ENCODE measurements around the gene ZNF391.

DNA sequence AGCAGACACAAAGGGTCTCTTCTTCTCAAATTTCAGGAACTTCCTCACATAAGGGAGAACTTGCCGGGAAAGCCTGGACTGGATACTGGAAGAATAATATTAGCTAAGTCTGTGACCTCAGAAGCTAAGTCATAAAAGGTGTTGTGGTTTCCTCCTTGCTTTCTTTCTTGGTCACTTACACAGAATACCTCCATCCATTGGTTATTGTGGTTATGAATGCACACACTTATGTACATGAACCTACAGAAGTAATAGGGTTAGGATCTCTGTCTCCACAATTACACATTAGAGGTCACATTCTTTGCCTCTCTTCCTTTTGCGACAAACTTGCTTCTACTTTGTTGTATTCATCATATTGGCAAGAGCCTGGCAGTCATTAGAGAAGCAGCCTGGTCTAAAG lies 40.4 kb downstream of the ZNF391 start:
- TF ChIP-seq, protein P1, sequence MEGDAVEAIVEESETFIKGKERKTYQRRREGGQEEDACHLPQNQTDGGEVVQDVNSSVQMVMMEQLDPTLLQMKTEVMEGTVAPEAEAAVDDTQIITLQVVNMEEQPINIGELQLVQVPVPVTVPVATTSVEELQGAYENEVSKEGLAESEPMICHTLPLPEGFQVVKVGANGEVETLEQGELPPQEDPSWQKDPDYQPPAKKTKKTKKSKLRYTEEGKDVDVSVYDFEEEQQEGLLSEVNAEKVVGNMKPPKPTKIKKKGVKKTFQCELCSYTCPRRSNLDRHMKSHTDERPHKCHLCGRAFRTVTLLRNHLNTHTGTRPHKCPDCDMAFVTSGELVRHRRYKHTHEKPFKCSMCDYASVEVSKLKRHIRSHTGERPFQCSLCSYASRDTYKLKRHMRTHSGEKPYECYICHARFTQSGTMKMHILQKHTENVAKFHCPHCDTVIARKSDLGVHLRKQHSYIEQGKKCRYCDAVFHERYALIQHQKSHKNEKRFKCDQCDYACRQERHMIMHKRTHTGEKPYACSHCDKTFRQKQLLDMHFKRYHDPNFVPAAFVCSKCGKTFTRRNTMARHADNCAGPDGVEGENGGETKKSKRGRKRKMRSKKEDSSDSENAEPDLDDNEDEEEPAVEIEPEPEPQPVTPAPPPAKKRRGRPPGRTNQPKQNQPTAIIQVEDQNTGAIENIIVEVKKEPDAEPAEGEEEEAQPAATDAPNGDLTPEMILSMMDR (IDR thresholded peaks at IDR 0.05; ENCODE audit: insufficient read depth, low read depth, low read length), result no peak
- no peak for TF ChIP-seq EZH2 (IDR thresholded peaks at IDR 0.05; ENCODE audit: insufficient read depth, low read length)

Measured in astrocyte (in vitro differentiated cells and primary cell).